ENCODE measurements around the gene AARS1. TPM values are rescaled to one million over a fixed set of nuclear protein-coding genes. Genes with fewer than 3 reads are reported as not detected.

The AARS1 gene
- total RNA-seq, 1 experiment from 2014 or later = 180 TPM

- Histone ChIP-seq H3K9me3 (ENCODE audit: insufficient read depth, low read depth) (no peaks in the 10 kb centered on the region), H3K27ac (no peak overlapping the region), H3K79me2 (ENCODE audit: low read depth) (peaks cover 17% of the 10 kb centered on the region), H3K4me3 (no peak overlapping the region), H3K4me2 (no peak overlapping the region), H3K27me3 (ENCODE audit: insufficient read depth, low read depth) (no peaks in the 10 kb centered on the region), H3K4me1 (replicated peaks; ENCODE audit: insufficient read depth) (peaks cover 9% of the 10 kb centered on the region), H2AFZ (no peak overlapping the region), H3F3A (ENCODE audit: insufficient read depth, low read depth) (peaks cover 48% of the 10 kb centered on the region), H4K20me1 (ENCODE audit: insufficient read depth) (peaks cover 66% of the 10 kb centered on the region), H3K36me3 (ENCODE audit: low read depth) (peaks cover 30% of the 10 kb centered on the region), H3K9me2 (ENCODE audit: insufficient read depth) (no peaks in the 10 kb centered on the region)
- CTCF ChIA-PET = no interaction called here
- DNase-seq = no peak
- no TSS peak for BruUV-seq (replicated peaks)
- peak; percentile 45; the same call in 1 of the 2 replicates for TF ChIP-seq CTCF (conservative IDR thresholded peaks at IDR 0.05)
- no peak for TF ChIP-seq EZH2 (IDR thresholded peaks at IDR 0.05; ENCODE audit: low read depth)
- POLR2A ChIA-PET (ENCODE audit: unreplicated experiment) = no interaction called here
- intact Hi-C loops (cut with micrococcal nuclease; ENCODE audit: unreplicated experiment) = no loop called here
Measured at GRCh38 chr16:70254180-70254964, 34.9 kb downstream of the AARS1 start.

- ChIA-PET CTCF (no interaction called here), POLR2A (ENCODE audit: unreplicated experiment) (no interaction called here)
- intact Hi-C loops (cut with micrococcal nuclease; ENCODE audit: unreplicated experiment) = no loop called here
- no TSS peak for BruUV-seq (replicated peaks)
- H3K4me3 ChIP-seq = no peak overlapping the region
- H3K4me2 ChIP-seq = no peak overlapping the region
- H4K20me1 ChIP-seq (ENCODE audit: insufficient read depth) = peaks cover 58% of the 10 kb centered on the region
- no peak overlapping the region for H2AFZ ChIP-seq
- TF ChIP-seq EZH2 (IDR thresholded peaks at IDR 0.05; ENCODE audit: low read depth) (no peak), CTCF (conservative IDR thresholded peaks at IDR 0.05) (peak; percentile 76)
- peaks cover 24% of the 10 kb centered on the region for H3K79me2 ChIP-seq (ENCODE audit: low read depth)
- no peak for DNase-seq
- no peaks in the 10 kb centered on the region for H3K27me3 ChIP-seq (ENCODE audit: insufficient read depth, low read depth)
- H3K9me2 ChIP-seq (ENCODE audit: insufficient read depth) = no peaks in the 10 kb centered on the region
- H3K27ac ChIP-seq = no peak overlapping the region
- no peaks in the 10 kb centered on the region for H3K9me3 ChIP-seq (ENCODE audit: insufficient read depth, low read depth)
- H3K4me1 ChIP-seq (replicated peaks; ENCODE audit: insufficient read depth) = peaks cover 14% of the 10 kb centered on the region
- peaks cover 25% of the 10 kb centered on the region for H3K36me3 ChIP-seq (ENCODE audit: low read depth)
- H3F3A ChIP-seq (ENCODE audit: insufficient read depth, low read depth) = peaks cover 48% of the 10 kb centered on the region
Measured at GRCh38 chr16:70253291-70254106, 35.8 kb downstream of the AARS1 start.

DNA sequence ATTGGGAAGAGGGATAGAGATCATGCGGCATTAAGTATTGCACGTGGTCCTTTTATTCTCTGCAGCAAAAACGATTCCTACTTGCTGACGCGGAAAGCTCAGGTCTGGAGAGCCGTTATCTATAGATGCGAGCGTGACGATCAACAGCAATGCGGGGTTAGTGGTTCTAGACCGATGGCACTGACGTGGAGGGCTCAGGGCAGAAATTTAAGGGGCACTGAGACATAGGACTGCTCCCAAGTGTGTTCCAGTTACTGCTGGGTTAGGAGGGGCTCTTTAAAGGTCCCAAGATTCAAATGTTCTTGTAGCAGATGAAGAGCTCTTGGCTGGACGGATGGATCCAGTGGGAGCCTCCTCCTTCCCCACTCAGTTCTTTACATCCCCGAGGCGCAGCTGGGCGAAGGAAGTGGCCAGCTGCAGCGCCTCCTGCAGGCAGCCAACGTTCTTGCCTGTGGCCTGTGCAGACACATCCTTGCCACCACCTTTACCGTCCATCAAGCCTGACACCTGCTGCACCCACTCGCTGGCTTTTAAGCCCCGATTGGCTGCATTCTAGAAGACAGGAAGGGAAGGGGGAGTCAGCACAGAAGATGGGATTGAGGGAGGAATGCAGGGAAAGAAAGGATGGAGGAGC is 36.8 kb downstream of the AARS1 start:
- CTCF ChIA-PET = interaction anchor here (0.6 kb wide), 1 partner anchor 1527 kb away, joined by 8 read pairs; no protein-coding TSS in a partner anchor
- intact Hi-C loops (cut with micrococcal nuclease; ENCODE audit: unreplicated experiment) = no loop called here
- Histone ChIP-seq H3K9me2 (ENCODE audit: insufficient read depth) (no peaks in the 10 kb centered on the region), H2AFZ (no peak overlapping the region), H3K9me3 (ENCODE audit: insufficient read depth, low read depth) (no peaks in the 10 kb centered on the region), H3K36me3 (ENCODE audit: low read depth) (peaks cover 25% of the 10 kb centered on the region), H3K27me3 (ENCODE audit: insufficient read depth, low read depth) (no peaks in the 10 kb centered on the region), H3K79me2 (ENCODE audit: low read depth) (peaks cover 33% of the 10 kb centered on the region), H3K27ac (no peak overlapping the region), H3K4me3 (no peak overlapping the region), H3F3A (ENCODE audit: insufficient read depth, low read depth) (peaks cover 44% of the 10 kb centered on the region), H3K4me1 (replicated peaks; ENCODE audit: insufficient read depth) (peaks cover 14% of the 10 kb centered on the region), H4K20me1 (ENCODE audit: insufficient read depth) (peaks cover 48% of the 10 kb centered on the region), H3K4me2 (no peak overlapping the region)
- peak; percentile 67 for TF ChIP-seq CTCF (conservative IDR thresholded peaks at IDR 0.05)
- no peak for TF ChIP-seq EZH2 (IDR thresholded peaks at IDR 0.05; ENCODE audit: low read depth)
- POLR2A ChIA-PET (ENCODE audit: unreplicated experiment) = no interaction called here
- no peak for DNase-seq
- BruUV-seq (replicated peaks) = no TSS peak
